ENCODE measurements around the gene PRSS8.
"Not testable (repeated sequence)": the region's sequence is repeated elsewhere in the genome, so short reads cannot be mapped to it uniquely, and the experiment has no call there.

PRSS8 gene

DNA sequence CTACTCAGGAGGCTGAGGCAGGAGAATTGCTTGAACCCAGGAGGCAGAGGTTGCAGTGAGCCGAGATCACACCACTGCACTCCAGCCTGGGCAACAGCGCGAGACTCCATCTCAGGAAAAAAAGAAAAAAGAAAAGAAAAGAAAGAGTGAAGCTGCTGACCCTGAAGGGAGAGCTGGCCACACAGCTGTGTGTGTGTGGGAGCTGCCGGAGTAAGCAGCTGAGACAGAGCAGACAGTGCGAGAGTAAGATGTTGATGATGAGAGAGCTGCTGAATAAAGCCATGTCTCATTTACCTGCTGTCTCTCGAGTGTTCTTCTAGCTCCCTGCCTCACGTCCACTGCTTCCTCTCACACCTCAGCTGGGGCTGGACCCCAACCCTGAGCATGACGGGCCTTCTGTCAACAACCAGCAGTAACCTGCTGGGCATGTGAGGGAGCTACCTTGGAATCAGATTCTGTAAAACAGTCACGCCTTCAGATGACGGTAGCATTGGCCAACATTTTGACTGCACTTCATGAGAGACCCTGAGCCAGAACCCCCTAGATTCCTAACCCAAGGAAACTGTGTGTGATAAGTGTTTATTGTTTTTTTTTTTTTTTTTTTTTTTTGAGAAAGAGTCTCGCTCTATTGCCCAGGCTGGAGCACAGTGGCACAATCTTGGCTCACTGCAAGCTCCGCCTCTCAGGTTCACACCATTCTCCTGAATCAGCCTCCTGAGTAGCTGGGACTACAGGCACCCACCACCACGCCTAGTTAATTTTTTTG lies 34.5 kb downstream of the PRSS8 start:
- H3K4me1 ChIP-seq (ENCODE audit: control insufficient read depth, insufficient read depth, low read length); H3K27ac ChIP-seq (ENCODE audit: low read length); H3K36me3 ChIP-seq (ENCODE audit: control insufficient read depth, insufficient read depth, low read length); DNase-seq (ENCODE audit: low read depth, low spot score); H3K27me3 ChIP-seq (ENCODE audit: control insufficient read depth, insufficient read depth, low read length); H3K4me3 ChIP-seq (ENCODE audit: low read length); H3K9me3 ChIP-seq (ENCODE audit: control insufficient read depth, insufficient read depth, low read length): not testable (repeated sequence)
- WGBS (ENCODE audit: insufficient coverage, insufficient read length): no CpG with 5 or more reads among the region's 13 CpGs

- Histone ChIP-seq H3K27me3 (ENCODE audit: control insufficient read depth, insufficient read depth, low read length) (no peaks in the 10 kb centered on the region), H3K9me3 (ENCODE audit: control insufficient read depth, insufficient read depth, low read length) (no peaks in the 10 kb centered on the region), H3K4me3 (ENCODE audit: low read length) (no peak overlapping the region), H3K36me3 (ENCODE audit: control insufficient read depth, insufficient read depth, low read length) (no peaks in the 10 kb centered on the region), H3K4me1 (ENCODE audit: control insufficient read depth, insufficient read depth, low read length) (no peaks in the 10 kb centered on the region), H3K27ac (ENCODE audit: low read length) (no peak overlapping the region)
- no peak for DNase-seq (ENCODE audit: low read depth, low spot score)
- no CpG with 5 or more reads among the region's 4 CpGs for WGBS (ENCODE audit: insufficient coverage, insufficient read length)
Measured at GRCh38 chr16:31099860-31100638, 35.5 kb downstream of the PRSS8 start.

GRCh38 chr16:31094424-31095120 lies 41.0 kb downstream of the PRSS8 start, which contains the start of gene VKORC1:
VKORC1 (minus strand) TSS chr16:31094797; CDS start chr16:31094729, 68 bp downstream.
- Histone ChIP-seq H3K4me1 (ENCODE audit: control insufficient read depth, insufficient read depth, low read length) (peaks cover 2% of the 10 kb centered on the region; the same call in 1 of the 2 replicates), H3K27me3 (ENCODE audit: control insufficient read depth, insufficient read depth, low read length) (no peaks in the 10 kb centered on the region), H3K4me3 (ENCODE audit: low read length) (peak within 1 kb of the TSS; percentile 72), H3K36me3 (ENCODE audit: control insufficient read depth, insufficient read depth, low read length) (peaks cover 10% of the 10 kb centered on the region; the same call in 1 of the 2 replicates), H3K9me3 (ENCODE audit: control insufficient read depth, insufficient read depth, low read length) (no peaks in the 10 kb centered on the region), H3K27ac (ENCODE audit: low read length) (no peak within 1 kb of the TSS)
- no CpG with 5 or more reads among the region's 69 CpGs for WGBS (ENCODE audit: insufficient coverage, insufficient read length)
- DNase-seq (ENCODE audit: low read depth, low spot score): peak; percentile 96

DNA sequence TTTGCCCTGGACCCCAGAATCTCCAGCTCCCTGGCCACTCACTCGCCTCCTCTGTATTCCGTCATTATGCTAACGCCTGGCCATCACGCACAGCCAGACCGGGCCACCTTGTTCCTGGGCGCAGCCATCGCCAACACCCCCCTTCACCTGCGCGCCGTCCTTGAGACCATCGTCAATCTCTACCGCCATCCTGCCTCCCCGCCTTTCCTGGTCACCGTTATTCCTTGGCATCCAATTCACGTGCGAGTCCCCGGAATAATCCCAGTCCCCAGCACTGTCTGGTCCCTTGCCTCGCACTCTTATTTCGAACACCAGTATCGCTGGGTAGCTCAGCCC lies 41.5 kb downstream of the PRSS8 start:
- Histone ChIP-seq H3K36me3 (ENCODE audit: control insufficient read depth, insufficient read depth, low read length) (peaks cover 10% of the 10 kb centered on the region; the same call in 1 of the 2 replicates), H3K4me3 (ENCODE audit: low read length) (peak overlapping the region; percentile 72), H3K4me1 (ENCODE audit: control insufficient read depth, insufficient read depth, low read length) (peaks cover 2% of the 10 kb centered on the region; the same call in 1 of the 2 replicates), H3K27me3 (ENCODE audit: control insufficient read depth, insufficient read depth, low read length) (no peaks in the 10 kb centered on the region), H3K27ac (ENCODE audit: low read length) (no peak overlapping the region), H3K9me3 (ENCODE audit: control insufficient read depth, insufficient read depth, low read length) (no peaks in the 10 kb centered on the region)
- WGBS (ENCODE audit: insufficient coverage, insufficient read length): no CpG with 5 or more reads among the region's 20 CpGs
- DNase-seq (ENCODE audit: low read depth, low spot score): no peak

DNA sequence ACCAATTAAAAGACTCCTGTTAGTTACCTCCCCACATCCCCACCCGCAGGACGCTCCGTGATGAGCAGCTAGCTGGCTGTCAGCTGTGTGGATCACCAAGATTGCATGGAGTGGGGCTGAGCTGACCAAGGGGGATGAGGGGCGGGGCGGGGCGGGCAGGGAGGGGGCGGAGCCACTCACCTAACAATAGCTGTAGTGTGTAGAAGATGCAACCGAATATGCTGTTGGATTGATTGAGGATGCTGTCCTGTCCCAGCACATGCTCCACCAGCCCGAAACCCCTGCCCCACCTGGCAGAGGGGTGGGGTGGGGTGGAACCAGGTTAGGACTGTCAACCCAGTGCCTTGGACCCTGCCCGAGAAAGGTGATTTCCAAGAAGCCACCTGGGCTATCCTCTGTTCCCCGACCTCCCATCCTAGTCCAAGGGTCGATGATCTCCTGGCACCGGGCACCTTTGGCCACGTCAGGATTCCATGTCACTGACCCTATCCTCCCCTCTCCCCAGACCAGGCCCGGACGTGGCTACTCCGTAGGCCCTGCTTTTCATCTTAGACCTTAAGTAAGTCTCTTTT lies 42.3 kb downstream of the PRSS8 start:
- peaks cover 10% of the 10 kb centered on the region; the same call in 1 of the 2 replicates for H3K36me3 ChIP-seq (ENCODE audit: control insufficient read depth, insufficient read depth, low read length)
- no peak overlapping the region for H3K27ac ChIP-seq (ENCODE audit: low read length)
- no peaks in the 10 kb centered on the region for H3K27me3 ChIP-seq (ENCODE audit: control insufficient read depth, insufficient read depth, low read length)
- no peaks in the 10 kb centered on the region for H3K9me3 ChIP-seq (ENCODE audit: control insufficient read depth, insufficient read depth, low read length)
- no peak for DNase-seq (ENCODE audit: low read depth, low spot score)
- H3K4me3 ChIP-seq (ENCODE audit: low read length): no peak overlapping the region; the same call in 1 of the 2 replicates
- no CpG with 5 or more reads among the region's 17 CpGs for WGBS (ENCODE audit: insufficient coverage, insufficient read length)
- peaks cover 2% of the 10 kb centered on the region; the same call in 1 of the 2 replicates for H3K4me1 ChIP-seq (ENCODE audit: control insufficient read depth, insufficient read depth, low read length)

DNA sequence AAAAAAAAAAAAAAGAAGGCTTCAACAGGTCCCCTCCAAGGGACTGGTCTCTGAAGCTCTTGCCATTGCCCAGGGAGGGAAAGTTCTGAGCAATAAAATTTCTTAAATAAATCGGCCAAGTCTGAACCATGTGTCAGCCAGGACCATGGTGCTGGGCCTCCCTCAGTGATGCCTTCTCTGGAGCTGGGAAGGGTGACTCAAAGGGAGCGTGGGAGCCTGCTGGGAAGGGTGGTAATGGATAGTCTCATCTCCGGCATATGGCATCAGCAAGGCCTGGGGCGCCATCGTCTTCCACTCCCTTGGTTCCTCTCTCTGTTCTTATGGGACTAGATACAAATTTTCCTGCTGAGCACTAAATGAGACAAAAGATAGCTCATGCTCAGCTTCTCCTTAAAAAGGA lies 43.2 kb downstream of the PRSS8 start:
- H3K4me1 ChIP-seq (ENCODE audit: control insufficient read depth, insufficient read depth, low read length): peaks cover 2% of the 10 kb centered on the region; the same call in 1 of the 2 replicates
- no peak for DNase-seq (ENCODE audit: low read depth, low spot score)
- H3K4me3 ChIP-seq (ENCODE audit: low read length): no peak overlapping the region
- H3K27me3 ChIP-seq (ENCODE audit: control insufficient read depth, insufficient read depth, low read length): no peaks in the 10 kb centered on the region
- H3K9me3 ChIP-seq (ENCODE audit: control insufficient read depth, insufficient read depth, low read length): no peaks in the 10 kb centered on the region
- H3K27ac ChIP-seq (ENCODE audit: low read length): no peak overlapping the region
- WGBS (ENCODE audit: insufficient coverage, insufficient read length): no CpG with 5 or more reads among the region's 5 CpGs
- H3K36me3 ChIP-seq (ENCODE audit: control insufficient read depth, insufficient read depth, low read length): peaks cover 10% of the 10 kb centered on the region; the same call in 1 of the 2 replicates

DNA sequence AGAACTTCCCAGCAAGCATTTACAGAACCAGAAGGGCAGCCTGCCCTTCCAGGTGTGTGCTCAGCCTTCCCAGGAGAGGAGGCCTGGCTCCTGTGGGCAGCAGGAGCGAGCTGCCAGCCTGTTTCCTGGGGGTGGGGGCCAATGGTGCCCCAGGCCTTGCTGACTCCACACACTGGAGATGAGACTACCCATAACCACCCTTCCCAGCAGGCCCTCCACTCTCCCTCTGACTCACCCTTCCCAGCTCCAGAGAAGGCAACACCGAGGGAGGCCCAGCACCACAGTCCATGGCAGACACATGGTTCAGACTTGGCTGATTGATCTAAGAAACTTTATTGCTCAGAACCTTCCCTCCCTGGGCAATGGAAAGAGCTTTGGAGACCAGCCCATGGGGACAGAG lies 45.0 kb downstream of the PRSS8 start:
- WGBS (ENCODE audit: insufficient coverage, insufficient read length): no CpG with 5 or more reads among the region's 2 CpGs
- H3K9me3 ChIP-seq (ENCODE audit: control insufficient read depth, insufficient read depth, low read length): no peaks in the 10 kb centered on the region
- no peak overlapping the region for H3K27ac ChIP-seq (ENCODE audit: low read length)
- H3K4me3 ChIP-seq (ENCODE audit: low read length): no peak overlapping the region
- H3K27me3 ChIP-seq (ENCODE audit: control insufficient read depth, insufficient read depth, low read length): no peaks in the 10 kb centered on the region
- H3K36me3 ChIP-seq (ENCODE audit: control insufficient read depth, insufficient read depth, low read length): peaks cover 10% of the 10 kb centered on the region; the same call in 1 of the 2 replicates
- peaks cover 2% of the 10 kb centered on the region; the same call in 1 of the 2 replicates for H3K4me1 ChIP-seq (ENCODE audit: control insufficient read depth, insufficient read depth, low read length)
- DNase-seq (ENCODE audit: low read depth, low spot score): no peak

GRCh38 chr16:31089199-31089598 lies 46.3 kb downstream of the PRSS8 start:
- Histone ChIP-seq H3K4me1 (ENCODE audit: control insufficient read depth, insufficient read depth, low read length) (peaks cover 2% of the 10 kb centered on the region; the same call in 1 of the 2 replicates), H3K9me3 (ENCODE audit: control insufficient read depth, insufficient read depth, low read length) (no peaks in the 10 kb centered on the region), H3K4me3 (ENCODE audit: low read length) (no peak overlapping the region), H3K36me3 (ENCODE audit: control insufficient read depth, insufficient read depth, low read length) (peaks cover 13% of the 10 kb centered on the region), H3K27me3 (ENCODE audit: control insufficient read depth, insufficient read depth, low read length) (no peaks in the 10 kb centered on the region), H3K27ac (ENCODE audit: low read length) (no peak overlapping the region)
- no peak for DNase-seq (ENCODE audit: low read depth, low spot score)
- WGBS (ENCODE audit: insufficient coverage, insufficient read length): no CpG with 5 or more reads among the region's 8 CpGs

GRCh38 chr16:31088459-31089183 lies 46.9 kb downstream of the PRSS8 start, which contains the start of gene PRSS53:
PRSS53 (minus strand) TSS chr16:31088943; CDS start chr16:31088809, 134 bp downstream.
- Histone ChIP-seq H3K36me3 (ENCODE audit: control insufficient read depth, insufficient read depth, low read length) (peaks cover 13% of the 10 kb centered on the region), H3K9me3 (ENCODE audit: control insufficient read depth, insufficient read depth, low read length) (no peaks in the 10 kb centered on the region), H3K4me3 (ENCODE audit: low read length) (no peak within 1 kb of the TSS), H3K27me3 (ENCODE audit: control insufficient read depth, insufficient read depth, low read length) (no peaks in the 10 kb centered on the region), H3K4me1 (ENCODE audit: control insufficient read depth, insufficient read depth, low read length) (peaks cover 2% of the 10 kb centered on the region; the same call in 1 of the 2 replicates), H3K27ac (ENCODE audit: low read length) (no peak within 1 kb of the TSS)
- WGBS (ENCODE audit: insufficient coverage, insufficient read length): no CpG with 5 or more reads among the region's 15 CpGs
- no peak for DNase-seq (ENCODE audit: low read depth, low spot score)

All from iPS DF 6.9 (cell line).